Kidney (tissue), 14 donors: ENCODE measurements around the gene LBHD2. TPM values are rescaled to one million over a fixed set of nuclear protein-coding genes. Genes with fewer than 3 reads are reported as not detected.

Experiments
- DNase-seq, 5 donors: peaks; one replicate each; pipeline ENCODE4 v3.0.0-alpha.2; 2013 to 2020
- FAIRE-seq: peaks from 2 replicates; lab custom pipeline; 2012; peaks lifted over from hg19 to GRCh38; lab: Jason Lieb, UNC
- H3K27ac ChIP-seq, 2 donors: one replicate each; pipeline ENCODE4 v1.7.0; 2013; ENCODE audit warnings: low read depth in 2 of 2, low read length in 2 of 2, inconsistent platforms in 1 of 2
- H3K27me3 ChIP-seq: one replicate; pipeline ENCODE4 v1.7.1; 2013; ENCODE audit warnings: low read length, inconsistent platforms; ENCODE audit not compliant: control insufficient read depth, insufficient read depth
- H3K36me3 ChIP-seq, 3 donors: one replicate each; pipeline versions ENCODE4 v1.7.0 to v1.7.1; 2013; ENCODE audit warnings: low read length in 3 of 3, control low read depth in 1 of 3, inconsistent platforms in 1 of 3; ENCODE audit not compliant: insufficient read depth in 3 of 3, control insufficient read depth in 2 of 3
- H3K4me1 ChIP-seq, 3 donors: one replicate each; pipeline versions ENCODE4 v1.7.0 to v1.7.1; 2013; ENCODE audit warnings: low read length in 3 of 3, inconsistent platforms in 1 of 3, low read depth in 1 of 3; ENCODE audit not compliant: control insufficient read depth in 2 of 3, insufficient read depth in 2 of 3
- H3K4me3 ChIP-seq, 3 donors: one replicate each; pipeline versions ENCODE4 v1.7.0 to v1.8.1; 2013; ENCODE audit warnings: low read length in 3 of 3, control low read depth in 1 of 3, inconsistent platforms in 1 of 3
- H3K9ac ChIP-seq, 3 donors: one replicate each; pipeline versions ENCODE4 v1.7.0 to v1.7.1; 2013; ENCODE audit warnings: low read length in 3 of 3, control low read depth in 1 of 3, inconsistent platforms in 1 of 3
- H3K9me3 ChIP-seq, 3 donors: one replicate each; pipeline versions ENCODE4 v1.7.0 to v1.7.1; 2013; ENCODE audit warnings: low read length in 3 of 3, control low read depth in 1 of 3, inconsistent platforms in 1 of 3; ENCODE audit not compliant: control insufficient read depth in 2 of 3, insufficient read depth in 1 of 3
- intact Hi-C: fragments of 100-400 bp; cut with DNase I; formaldehyde crosslinking; loops from one replicate; pipeline ENCODE4 v1.11.1; 2022
- polyA plus RNA-seq: library from polyadenylated mRNA; stranded (reverse); fragments of 350-450 nt; fragmentation: Illumina TruSeq; extraction: RNeasy Lipid Tissue Mini Kit (QIAGEN cat#74804); gene quantifications from one replicate; pipeline ENCODE4 v1.2.3, GENCODE V29; 2014; ENCODE audit warnings: low read depth, low replicate concordance; ENCODE audit not compliant: insufficient read depth
- total RNA-seq: library from RNA; stranded (reverse); fragmentation: NEBNext Ultra II Directional; extraction: Animal tissue kit (Norgen Biotek cat#: 25700); gene quantifications from one replicate; pipeline ENCODE4 v1.2.1, GENCODE V29; 2021
- TF ChIP-seq, protein P1 (sequence below): IDR thresholded peaks from 3 replicates; pipeline ENCODE4 v1.5.1; 2012; ENCODE audit warnings: mild to moderate bottlenecking, moderate library complexity, borderline replicate concordance; ENCODE audit not compliant: insufficient read depth; ENCODE audit errors: extremely low read depth
- donor health status: control.
- donor health status: control.
- donor health status: control.
- donor health status: control.
- donor health status: control.
- donor health status: DM: yes; HTN: yes; CAD: no.
- donor health status: Normal renal cell carcinoma (clear cell type).

The LBHD2 gene
- total and polyA plus RNA-seq, 2 donors from 2014 or later, result 0.82 TPM; not detected in 1

DNA sequence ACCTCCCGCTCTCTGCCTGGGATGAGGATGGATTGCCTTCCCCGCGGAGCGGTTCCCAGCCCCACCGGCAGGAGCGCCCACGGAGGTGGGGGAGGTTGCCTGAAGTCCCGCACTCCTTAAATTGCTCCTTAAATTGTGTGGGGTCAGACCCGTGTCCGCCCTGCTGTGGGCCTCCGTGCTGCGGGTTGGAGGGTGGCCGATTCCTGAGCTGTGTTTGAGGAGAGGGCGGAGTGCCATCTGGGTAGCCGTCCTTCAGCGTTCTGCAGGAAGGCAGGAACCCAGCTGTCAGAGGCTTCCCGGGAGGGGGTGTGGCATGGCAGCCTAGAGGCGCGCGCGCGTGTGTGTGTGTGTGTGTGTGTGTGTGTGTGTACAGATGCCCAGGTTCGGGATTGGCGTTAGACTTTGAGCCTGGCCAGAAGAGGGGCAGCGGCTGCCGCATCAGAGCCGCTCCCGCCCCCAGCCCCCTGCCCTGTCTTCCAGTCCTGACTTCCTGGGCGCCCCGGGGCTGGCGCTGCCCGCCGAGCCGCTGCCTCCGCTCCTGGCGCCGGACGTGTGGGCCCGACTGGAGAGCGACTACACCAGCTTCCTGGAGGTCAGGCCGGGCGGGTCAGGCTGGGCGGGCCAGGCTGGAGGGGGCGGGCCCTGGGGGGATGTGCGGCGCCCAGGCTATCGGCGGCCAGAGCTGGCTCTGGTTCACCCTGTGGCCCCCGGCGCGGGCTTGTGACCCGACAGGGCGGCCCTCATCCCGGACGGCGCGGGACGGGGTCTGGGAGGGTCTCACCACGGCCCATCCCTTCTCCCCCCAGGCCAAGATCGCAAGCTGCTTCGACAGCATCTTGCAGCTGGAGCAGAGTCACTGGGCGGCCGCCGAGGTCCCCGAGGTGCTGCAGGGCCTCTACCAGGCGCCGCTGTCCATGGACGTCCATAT is 19.7 kb downstream of the LBHD2 start:
- Histone ChIP-seq H3K36me3 (no peaks in the 10 kb centered on the region), H3K4me1 (peaks cover 0 to 14% (median 0%) of the 10 kb centered on the region in 3 donors), H3K9ac (no peak overlapping the region), H3K9me3 (no peaks in the 10 kb centered on the region), H3K27me3 (peaks cover 11% of the 10 kb centered on the region), H3K27ac (no peak overlapping the region), H3K4me3 (peak overlapping the region in 1 of 3 donors; percentile 25)
- intact Hi-C loops, result loop anchor here (10.0 kb wide), 2 partner anchors 71 to 191 kb away; no protein-coding TSS in a partner anchor
- TF ChIP-seq, protein P1, sequence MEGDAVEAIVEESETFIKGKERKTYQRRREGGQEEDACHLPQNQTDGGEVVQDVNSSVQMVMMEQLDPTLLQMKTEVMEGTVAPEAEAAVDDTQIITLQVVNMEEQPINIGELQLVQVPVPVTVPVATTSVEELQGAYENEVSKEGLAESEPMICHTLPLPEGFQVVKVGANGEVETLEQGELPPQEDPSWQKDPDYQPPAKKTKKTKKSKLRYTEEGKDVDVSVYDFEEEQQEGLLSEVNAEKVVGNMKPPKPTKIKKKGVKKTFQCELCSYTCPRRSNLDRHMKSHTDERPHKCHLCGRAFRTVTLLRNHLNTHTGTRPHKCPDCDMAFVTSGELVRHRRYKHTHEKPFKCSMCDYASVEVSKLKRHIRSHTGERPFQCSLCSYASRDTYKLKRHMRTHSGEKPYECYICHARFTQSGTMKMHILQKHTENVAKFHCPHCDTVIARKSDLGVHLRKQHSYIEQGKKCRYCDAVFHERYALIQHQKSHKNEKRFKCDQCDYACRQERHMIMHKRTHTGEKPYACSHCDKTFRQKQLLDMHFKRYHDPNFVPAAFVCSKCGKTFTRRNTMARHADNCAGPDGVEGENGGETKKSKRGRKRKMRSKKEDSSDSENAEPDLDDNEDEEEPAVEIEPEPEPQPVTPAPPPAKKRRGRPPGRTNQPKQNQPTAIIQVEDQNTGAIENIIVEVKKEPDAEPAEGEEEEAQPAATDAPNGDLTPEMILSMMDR, result no peak
- FAIRE-seq (no peak), DNase-seq (peak; percentile 64 to 91 (median 71))

DNA sequence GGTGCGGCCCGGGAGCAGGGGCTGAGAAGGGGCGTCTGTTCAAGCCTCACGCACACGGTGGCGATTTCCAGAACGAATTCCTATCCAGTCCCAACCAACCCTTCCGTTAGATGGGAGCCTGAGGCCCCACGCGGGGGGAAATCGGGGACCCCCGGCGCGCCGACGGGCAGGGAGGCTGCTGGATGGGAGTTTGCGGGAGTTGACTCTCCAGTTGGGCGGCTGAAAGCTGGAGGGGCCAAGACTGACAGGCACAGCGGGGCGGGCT is 20.3 kb downstream of the LBHD2 start:
- intact Hi-C loops, result loop anchor here (10.0 kb wide), 2 partner anchors 70 to 190 kb away; no protein-coding TSS in a partner anchor
- TF ChIP-seq, protein P1, result no peak
- no peaks in the 10 kb centered on the region for H3K36me3 ChIP-seq
- no peaks in the 10 kb centered on the region for H3K9me3 ChIP-seq
- FAIRE-seq (no peak), DNase-seq (no peak)
- H3K9ac ChIP-seq, result no peak overlapping the region
- no peak overlapping the region for H3K27ac ChIP-seq
- H3K4me1 ChIP-seq, result peaks cover 0 to 14% (median 0%) of the 10 kb centered on the region in 3 donors
- peaks cover 11% of the 10 kb centered on the region for H3K27me3 ChIP-seq
- H3K4me3 ChIP-seq, result no peak overlapping the region

DNA sequence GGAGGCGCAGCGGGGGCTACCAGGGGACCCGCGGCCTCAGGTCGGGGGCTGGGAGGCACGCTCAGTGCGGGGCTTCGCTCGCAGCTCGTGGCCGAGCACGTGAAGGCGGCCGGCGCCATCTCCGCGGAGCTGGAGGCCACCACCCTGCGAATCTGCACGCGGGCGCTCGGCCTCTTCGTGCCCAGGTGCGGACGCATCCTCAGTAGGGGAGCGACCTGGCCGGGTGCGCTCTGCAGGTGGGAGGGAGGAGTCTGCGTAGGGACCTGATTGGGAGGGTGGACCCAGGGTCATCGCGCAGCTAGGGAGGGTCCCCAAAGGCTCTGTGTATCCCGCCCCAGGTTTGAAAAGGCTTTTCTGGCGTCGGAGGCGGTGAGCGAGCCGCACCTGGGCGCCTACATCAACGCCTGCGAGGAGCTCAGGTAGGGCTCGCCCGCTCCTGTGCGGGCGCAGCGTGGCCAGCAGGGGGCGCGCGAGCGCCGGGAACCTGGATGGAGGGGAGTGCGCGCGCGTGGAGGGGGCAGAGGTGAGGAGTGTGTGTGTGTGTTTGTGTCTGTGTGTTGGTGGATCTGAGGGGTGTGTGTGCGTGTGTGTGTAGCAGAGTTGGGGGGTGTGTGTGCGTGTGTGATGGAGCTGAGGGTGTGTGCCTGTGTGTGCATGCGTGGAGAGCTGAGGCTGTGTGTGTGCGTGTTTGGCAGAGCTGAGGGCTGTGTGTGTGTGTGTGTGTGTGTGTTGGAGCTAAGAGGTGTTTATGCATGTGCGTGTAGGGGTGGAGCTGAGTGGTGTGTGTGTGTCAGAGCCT is 20.8 kb downstream of the LBHD2 start:
- Histone ChIP-seq H3K9ac (no peak overlapping the region), H3K27ac (no peak overlapping the region), H3K27me3 (peaks cover 11% of the 10 kb centered on the region), H3K9me3 (no peaks in the 10 kb centered on the region), H3K36me3 (no peaks in the 10 kb centered on the region), H3K4me3 (peak overlapping the region in 1 of 3 donors; percentile 4), H3K4me1 (peaks cover 0 to 14% (median 0%) of the 10 kb centered on the region in 3 donors)
- no peak for FAIRE-seq
- intact Hi-C loops, result loop anchor here (10.0 kb wide), 2 partner anchors 70 to 190 kb away; no protein-coding TSS in a partner anchor
- peak; percentile 78 to 89 (median 80) for DNase-seq
- TF ChIP-seq, protein P1, result peak; percentile 98
